Kidney glomerular epithelial cell (primary cell): ENCODE data around the gene LRIT1.

Experiments used
- DNase-seq: peaks from one replicate; lab custom pipeline; 2025; lab: John Stamatoyannopoulos, UW

The LRIT1 gene

GRCh38 chr10:84193327-84193726, 48.0 kb downstream of the LRIT1 start:
- DNase-seq, result no peak

DNA sequence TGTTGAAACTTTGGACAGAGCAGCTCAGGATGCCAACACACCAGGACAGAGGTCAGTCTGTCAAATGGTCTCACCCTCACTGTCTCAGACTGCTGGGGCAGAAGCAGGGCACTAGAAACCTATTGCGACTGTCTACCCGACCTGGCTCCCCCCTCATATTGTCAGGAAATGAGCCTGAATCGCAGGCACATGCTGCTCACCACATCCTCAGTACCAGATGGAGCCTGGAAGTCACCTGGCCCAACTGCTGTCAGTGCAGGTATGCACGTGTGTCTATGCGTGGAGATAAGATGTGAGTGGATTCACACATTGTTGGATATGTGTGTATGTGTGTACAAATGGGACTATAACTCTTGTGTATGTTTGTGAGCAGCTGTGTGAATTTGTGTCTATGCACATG, 50.2 kb downstream of the LRIT1 start:
- DNase-seq, result no peak

DNA sequence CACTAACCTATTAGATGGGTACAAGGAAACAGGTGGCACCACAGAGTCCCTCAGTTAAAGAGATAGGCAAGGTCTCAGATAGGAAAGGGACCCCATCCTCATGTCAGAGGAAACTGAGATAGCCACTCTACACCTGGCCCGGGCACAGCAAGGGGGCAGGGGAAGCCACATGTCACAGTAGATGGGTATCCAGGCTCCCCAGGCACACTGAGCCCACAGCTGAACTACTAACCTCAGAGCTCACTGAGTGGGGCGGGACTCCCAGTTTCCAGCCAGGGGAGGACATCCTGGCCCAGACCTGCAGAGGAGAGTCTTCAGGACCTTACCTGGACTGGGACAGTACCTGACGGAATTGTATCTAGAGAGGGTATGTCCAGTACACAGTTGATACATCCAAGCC, 50.7 kb downstream of the LRIT1 start:
- DNase-seq, result no peak

- no peak for DNase-seq
Observed at GRCh38 chr10:84188815-84189214, 52.5 kb downstream of the LRIT1 start.

- DNase-seq, result no peak
Observed at GRCh38 chr10:84185526-84186175, 55.7 kb downstream of the LRIT1 start.

DNA sequence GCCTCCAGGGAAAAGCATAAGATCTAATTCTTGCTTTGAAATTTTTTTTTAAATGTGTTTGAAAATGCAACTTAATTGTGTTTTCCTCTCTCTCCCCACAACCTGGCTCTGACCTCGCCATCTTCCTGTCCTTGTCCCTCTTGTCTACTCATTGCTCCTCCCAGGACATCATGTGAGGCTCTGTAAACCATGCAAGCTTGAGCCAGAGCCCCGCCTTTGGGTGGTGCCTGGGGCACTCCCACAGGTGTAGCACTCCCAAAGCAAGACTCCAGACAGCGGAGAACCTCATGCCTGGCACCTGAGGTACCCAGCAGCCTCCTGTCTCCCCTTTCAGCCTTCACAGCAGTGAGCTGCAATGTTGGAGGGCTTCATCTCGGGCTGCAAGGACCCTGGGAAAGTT, 56.8 kb downstream of the LRIT1 start:
- no peak for DNase-seq

GRCh38 chr10:84181631-84182030, 59.7 kb downstream of the LRIT1 start:
- DNase-seq, result no peak
